GM23338 (cell line): ENCODE results near the gene RELB. TPM values are rescaled to one million over a fixed set of nuclear protein-coding genes. Genes with fewer than 3 reads are reported as not detected.
"Not testable (repeated sequence)": the region's sequence is repeated elsewhere in the genome, so short reads cannot be mapped to it uniquely, and the experiment has no call there.

Experiments
- ATAC-seq: fragments of 200-7000 bp; cut with Tn5 transposase; 3 replicates; pipeline ENCODE4 v1.9.1; 2020
- DNase-seq: peaks from one replicate; pipeline ENCODE4 v3.0.0-alpha.2; 2015; ENCODE audit warnings: low spot score
- H2AFZ ChIP-seq: fragments of 200-600 bp; sonication (generic); 2 replicates; pipeline ENCODE4 v1.8.0; 2016; ENCODE audit warnings: antibody characterized with exemption, mild to moderate bottlenecking, moderate library complexity
- H3F3A ChIP-seq: fragments of 200-600 bp; sonication (generic); replicated peaks from 2 replicates; pipeline ENCODE4 v1.8.0; 2017; ENCODE audit warnings: antibody characterized with exemption, mixed run types, low read depth
- H3K27ac ChIP-seq: fragments of 200-600 bp; sonication (generic); 2 replicates; pipeline ENCODE4 v1.6.1; 2016; ENCODE audit warnings: low read depth
- H3K27me3 ChIP-seq: fragments of 200-600 bp; sonication (generic); 2 replicates; pipeline ENCODE4 v1.8.0; 2016; ENCODE audit warnings: mild to moderate bottlenecking, mixed run types, moderate library complexity; ENCODE audit not compliant: insufficient read depth
- H3K36me3 ChIP-seq: fragments of 200-600 bp; sonication (generic); 2 replicates; pipeline ENCODE4 v1.8.0; 2016; ENCODE audit warnings: mild to moderate bottlenecking; ENCODE audit not compliant: insufficient read depth
- H3K4me1 ChIP-seq: fragments of 200-600 bp; sonication (generic); 2 replicates; pipeline ENCODE4 v1.8.0; 2016; ENCODE audit warnings: mild to moderate bottlenecking, moderate library complexity; ENCODE audit not compliant: insufficient read depth
- H3K4me2 ChIP-seq: fragments of 200-600 bp; sonication (generic); 2 replicates; pipeline ENCODE4 v1.7.1; 2017; ENCODE audit warnings: mixed run types
- H3K4me3 ChIP-seq: fragments of 200-600 bp; sonication (generic); 2 replicates; pipeline ENCODE4 v1.6.1; 2016; ENCODE audit warnings: mixed run types
- H3K79me2 ChIP-seq: fragments of 200-600 bp; sonication (generic); replicated peaks from 2 replicates; pipeline ENCODE4 v1.8.0; 2017; ENCODE audit warnings: mild to moderate bottlenecking; ENCODE audit not compliant: insufficient read depth
- H3K9me2 ChIP-seq: fragments of 200-600 bp; sonication (generic); 2 replicates; pipeline ENCODE4 v1.8.0; 2017; ENCODE audit not compliant: insufficient read depth
- H4K20me1 ChIP-seq: fragments of 200-600 bp; sonication (generic); replicated peaks from 2 replicates; pipeline ENCODE4 v1.8.0; 2017; ENCODE audit warnings: mild to moderate bottlenecking; ENCODE audit not compliant: insufficient read depth
- H3K27ac Mint-ChIP-seq: 2 replicates; pipeline ENCODE4 v1.8.0; 2020; ENCODE audit warnings: inconsistent platforms, mild to moderate bottlenecking, moderate library complexity, mixed read lengths
- H3K27me3 Mint-ChIP-seq: 3 replicates; pipeline ENCODE4 v1.8.0; 2022; ENCODE audit warnings: low read depth, mild to moderate bottlenecking, moderate library complexity, mixed read lengths, inconsistent platforms; ENCODE audit not compliant: insufficient read depth, poor library complexity
- H3K36me3 Mint-ChIP-seq: 3 replicates; pipeline ENCODE4 v1.8.0; 2021; ENCODE audit warnings: low read depth, mild to moderate bottlenecking, inconsistent platforms, moderate library complexity, mixed read lengths
- H3K4me1 Mint-ChIP-seq: 3 replicates; pipeline ENCODE4 v1.8.0; 2020; ENCODE audit warnings: mild to moderate bottlenecking, inconsistent platforms, mixed read lengths
- H3K4me3 Mint-ChIP-seq: 3 replicates; pipeline ENCODE4 v1.8.0; 2021; ENCODE audit warnings: moderate library complexity, mild to moderate bottlenecking, inconsistent platforms, mixed read lengths
- H3K9me3 Mint-ChIP-seq: 3 replicates; pipeline ENCODE4 v1.8.0; 2020; ENCODE audit warnings: moderate library complexity, mild to moderate bottlenecking, inconsistent platforms, mixed read lengths
- POLR2AphosphoS5 ChIP-seq: IDR thresholded peaks from 2 replicates; pipeline ENCODE4 v1.6.1; 2016; ENCODE audit warnings: antibody characterized with exemption, low read depth
- ZNF331 ChIP-seq: fragments of 250-450 bp; sonication (Bioruptor Pico); IDR thresholded peaks from 2 replicates; pipeline ENCODE4 v1.5.0; 2020; ENCODE audit warnings: low read depth, mild to moderate bottlenecking, moderate library complexity
- polyA plus RNA-seq: library from polyadenylated mRNA; unstranded; fragments of >200 nt; fragmentation: Nextera tagmentation; extraction: Ambion mirVana; gene quantifications from 2 replicates; pipeline ENCODE4 v1.2.1, GENCODE V29; 2016
- total RNA-seq: library from RNA; depleted of rRNA; stranded (reverse); fragments of >200 nt; shearing (Covaris generic); gene quantifications from 2 replicates; pipeline ENCODE4 v1.2.3, GENCODE V29; 2014
- TF ChIP-seq, protein P1 (sequence below): fragments of 250-450 bp; sonication (Bioruptor Pico); IDR thresholded peaks from 2 replicates; pipeline ENCODE4 v1.5.0; 2020; ENCODE audit warnings: mild to moderate bottlenecking, moderate library complexity
- TF ChIP-seq, protein P2 (sequence below): IDR thresholded peaks from 2 replicates; pipeline ENCODE4 v1.6.1; 2016; ENCODE audit warnings: antibody characterized with exemption

RELB gene
- total and polyA plus RNA-seq, 2 experiments from 2014 or later: 7.9 to 13.1 TPM

GRCh38 chr19:44998025-44998424 is 3.2 kb upstream of the RELB start:
- Mint-ChIP-seq H3K4me3 (no peak overlapping the region), H3K27me3 (peaks cover 20% of the 10 kb centered on the region), H3K27ac (no peak overlapping the region), H3K36me3 (peaks cover 4% of the 10 kb centered on the region; the same call in 1 of the 3 replicates), H3K9me3 (no peaks in the 10 kb centered on the region; the same call in 2 of the 3 replicates), H3K4me1 (peaks cover 3% of the 10 kb centered on the region; the same call in 2 of the 3 replicates)
- no peak for DNase-seq
- H3K4me3 ChIP-seq: no peak overlapping the region
- H3K4me2 ChIP-seq: no peak overlapping the region
- no peaks in the 10 kb centered on the region for H3K36me3 ChIP-seq
- TF ChIP-seq ZNF331 (CRISPR knock-in tag): no peak
- no peak for TF ChIP-seq POLR2AphosphoS5
- TF ChIP-seq, protein P1, sequence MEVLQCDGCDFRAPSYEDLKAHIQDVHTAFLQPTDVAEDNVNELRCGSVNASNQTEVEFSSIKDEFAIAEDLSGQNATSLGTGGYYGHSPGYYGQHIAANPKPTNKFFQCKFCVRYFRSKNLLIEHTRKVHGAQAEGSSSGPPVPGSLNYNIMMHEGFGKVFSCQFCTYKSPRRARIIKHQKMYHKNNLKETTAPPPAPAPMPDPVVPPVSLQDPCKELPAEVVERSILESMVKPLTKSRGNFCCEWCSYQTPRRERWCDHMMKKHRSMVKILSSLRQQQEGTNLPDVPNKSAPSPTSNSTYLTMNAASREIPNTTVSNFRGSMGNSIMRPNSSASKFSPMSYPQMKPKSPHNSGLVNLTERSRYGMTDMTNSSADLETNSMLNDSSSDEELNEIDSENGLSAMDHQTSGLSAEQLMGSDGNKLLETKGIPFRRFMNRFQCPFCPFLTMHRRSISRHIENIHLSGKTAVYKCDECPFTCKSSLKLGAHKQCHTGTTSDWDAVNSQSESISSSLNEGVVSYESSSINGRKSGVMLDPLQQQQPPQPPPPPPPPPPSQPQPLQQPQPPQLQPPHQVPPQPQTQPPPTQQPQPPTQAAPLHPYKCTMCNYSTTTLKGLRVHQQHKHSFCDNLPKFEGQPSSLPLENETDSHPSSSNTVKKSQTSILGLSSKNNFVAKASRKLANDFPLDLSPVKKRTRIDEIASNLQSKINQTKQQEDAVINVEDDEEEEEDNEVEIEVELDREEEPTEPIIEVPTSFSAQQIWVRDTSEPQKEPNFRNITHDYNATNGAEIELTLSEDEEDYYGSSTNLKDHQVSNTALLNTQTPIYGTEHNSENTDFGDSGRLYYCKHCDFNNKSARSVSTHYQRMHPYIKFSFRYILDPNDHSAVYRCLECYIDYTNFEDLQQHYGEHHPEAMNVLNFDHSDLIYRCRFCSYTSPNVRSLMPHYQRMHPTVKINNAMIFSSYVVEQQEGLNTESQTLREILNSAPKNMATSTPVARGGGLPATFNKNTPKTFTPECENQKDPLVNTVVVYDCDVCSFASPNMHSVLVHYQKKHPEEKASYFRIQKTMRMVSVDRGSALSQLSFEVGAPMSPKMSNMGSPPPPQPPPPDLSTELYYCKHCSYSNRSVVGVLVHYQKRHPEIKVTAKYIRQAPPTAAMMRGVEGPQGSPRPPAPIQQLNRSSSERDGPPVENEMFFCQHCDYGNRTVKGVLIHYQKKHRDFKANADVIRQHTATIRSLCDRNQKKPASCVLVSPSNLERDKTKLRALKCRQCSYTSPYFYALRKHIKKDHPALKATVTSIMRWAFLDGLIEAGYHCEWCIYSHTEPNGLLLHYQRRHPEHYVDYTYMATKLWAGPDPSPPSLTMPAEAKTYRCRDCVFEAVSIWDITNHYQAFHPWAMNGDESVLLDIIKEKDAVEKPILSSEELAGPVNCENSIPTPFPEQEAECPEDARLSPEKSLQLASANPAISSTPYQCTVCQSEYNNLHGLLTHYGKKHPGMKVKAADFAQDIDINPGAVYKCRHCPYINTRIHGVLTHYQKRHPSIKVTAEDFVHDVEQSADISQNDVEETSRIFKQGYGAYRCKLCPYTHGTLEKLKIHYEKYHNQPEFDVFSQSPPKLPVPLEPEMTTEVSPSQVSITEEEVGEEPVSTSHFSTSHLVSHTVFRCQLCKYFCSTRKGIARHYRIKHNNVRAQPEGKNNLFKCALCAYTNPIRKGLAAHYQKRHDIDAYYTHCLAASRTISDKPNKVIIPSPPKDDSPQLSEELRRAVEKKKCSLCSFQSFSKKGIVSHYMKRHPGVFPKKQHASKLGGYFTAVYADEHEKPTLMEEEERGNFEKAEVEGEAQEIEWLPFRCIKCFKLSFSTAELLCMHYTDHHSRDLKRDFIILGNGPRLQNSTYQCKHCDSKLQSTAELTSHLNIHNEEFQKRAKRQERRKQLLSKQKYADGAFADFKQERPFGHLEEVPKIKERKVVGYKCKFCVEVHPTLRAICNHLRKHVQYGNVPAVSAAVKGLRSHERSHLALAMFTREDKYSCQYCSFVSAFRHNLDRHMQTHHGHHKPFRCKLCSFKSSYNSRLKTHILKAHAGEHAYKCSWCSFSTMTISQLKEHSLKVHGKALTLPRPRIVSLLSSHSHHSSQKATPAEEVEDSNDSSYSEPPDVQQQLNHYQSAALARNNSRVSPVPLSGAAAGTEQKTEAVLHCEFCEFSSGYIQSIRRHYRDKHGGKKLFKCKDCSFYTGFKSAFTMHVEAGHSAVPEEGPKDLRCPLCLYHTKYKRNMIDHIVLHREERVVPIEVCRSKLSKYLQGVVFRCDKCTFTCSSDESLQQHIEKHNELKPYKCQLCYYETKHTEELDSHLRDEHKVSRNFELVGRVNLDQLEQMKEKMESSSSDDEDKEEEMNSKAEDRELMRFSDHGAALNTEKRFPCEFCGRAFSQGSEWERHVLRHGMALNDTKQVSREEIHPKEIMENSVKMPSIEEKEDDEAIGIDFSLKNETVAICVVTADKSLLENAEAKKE (CRISPR knock-in tag): no peak
- TF ChIP-seq, protein P2, sequence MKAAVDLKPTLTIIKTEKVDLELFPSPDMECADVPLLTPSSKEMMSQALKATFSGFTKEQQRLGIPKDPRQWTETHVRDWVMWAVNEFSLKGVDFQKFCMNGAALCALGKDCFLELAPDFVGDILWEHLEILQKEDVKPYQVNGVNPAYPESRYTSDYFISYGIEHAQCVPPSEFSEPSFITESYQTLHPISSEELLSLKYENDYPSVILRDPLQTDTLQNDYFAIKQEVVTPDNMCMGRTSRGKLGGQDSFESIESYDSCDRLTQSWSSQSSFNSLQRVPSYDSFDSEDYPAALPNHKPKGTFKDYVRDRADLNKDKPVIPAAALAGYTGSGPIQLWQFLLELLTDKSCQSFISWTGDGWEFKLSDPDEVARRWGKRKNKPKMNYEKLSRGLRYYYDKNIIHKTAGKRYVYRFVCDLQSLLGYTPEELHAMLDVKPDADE: no peak
- H3K79me2 ChIP-seq: no peaks in the 10 kb centered on the region
- H3K9me2 ChIP-seq: no peaks in the 10 kb centered on the region
- 0 out of 2 replicates have a peak, but pooled peaks cover 3% of the 10 kb centered on the region for H3K4me1 ChIP-seq
- H4K20me1 ChIP-seq: no peaks in the 10 kb centered on the region
- no peak overlapping the region for H3K27ac ChIP-seq
- no peaks in the 10 kb centered on the region for H3K27me3 ChIP-seq
- ATAC-seq: no peak
- H3F3A ChIP-seq: peaks cover 7% of the 10 kb centered on the region; the same call in 1 of the 2 replicates
- H2AFZ ChIP-seq: no peak overlapping the region

- not testable (repeated sequence) for H3K27me3 ChIP-seq, DNase-seq, ATAC-seq, H3K9me3 Mint-ChIP-seq, H3K36me3 ChIP-seq, H2AFZ ChIP-seq, H3K9me2 ChIP-seq, H4K20me1 ChIP-seq, H3K36me3 Mint-ChIP-seq, H3K4me1 ChIP-seq, H3K79me2 ChIP-seq, H3K4me2 ChIP-seq, H3K4me3 Mint-ChIP-seq, H3F3A ChIP-seq, H3K4me3 ChIP-seq, H3K27ac Mint-ChIP-seq, H3K27ac ChIP-seq, H3K4me1 Mint-ChIP-seq
- H3K27me3 Mint-ChIP-seq: peaks cover 20% of the 10 kb centered on the region
Observed at GRCh38 chr19:44999131-44999925, 1.9 kb upstream of the RELB start.

DNA sequence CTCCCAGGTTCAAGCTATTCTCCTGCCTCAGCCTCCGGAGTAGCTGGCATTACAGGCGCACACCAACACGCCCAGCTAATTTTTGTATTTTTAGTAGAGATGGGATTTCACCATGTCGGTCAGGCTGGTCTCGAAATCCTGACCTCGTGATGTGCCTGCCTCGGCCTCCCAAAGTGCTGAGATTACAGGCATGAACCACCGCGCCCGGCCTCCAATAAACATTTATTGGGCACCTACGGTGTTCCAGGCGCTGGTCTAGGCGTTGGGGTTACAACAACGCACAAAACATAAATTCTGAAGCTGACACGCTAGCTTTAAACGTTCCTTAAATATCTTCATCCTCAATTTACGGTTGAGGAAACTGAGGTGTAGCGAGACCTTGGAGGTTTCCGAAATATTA is 599 bp upstream of the RELB start:
- not testable (repeated sequence) for H3K27ac ChIP-seq

More for the DNA sequence above, 599 bp upstream of the RELB start:
- not testable (repeated sequence) for H3K27me3 ChIP-seq, H3K27ac Mint-ChIP-seq, H3K4me1 Mint-ChIP-seq, H3F3A ChIP-seq, H3K9me2 ChIP-seq, H3K4me1 ChIP-seq, DNase-seq, H3K36me3 Mint-ChIP-seq, H3K79me2 ChIP-seq, H3K9me3 Mint-ChIP-seq, H4K20me1 ChIP-seq, H3K36me3 ChIP-seq, ATAC-seq
- H3K4me3 Mint-ChIP-seq: peak overlapping the region; percentile 57
- peaks cover 22% of the 10 kb centered on the region for H3K27me3 Mint-ChIP-seq
- Histone ChIP-seq H2AFZ (peak overlapping the region; percentile 99), H3K4me2 (peak overlapping the region; percentile 73), H3K4me3 (peak overlapping the region; percentile 42; the same call in 1 of the 2 replicates)
